ENCODE measurements around the gene GPR157.
A peak's percentile ranks its signal among the peaks of the same experiment; 100 is the strongest.
"Not testable (repeated sequence)": the region's sequence is repeated elsewhere in the genome, so short reads cannot be mapped to it uniquely, and the experiment has no call there.

The GPR157 gene

DNA sequence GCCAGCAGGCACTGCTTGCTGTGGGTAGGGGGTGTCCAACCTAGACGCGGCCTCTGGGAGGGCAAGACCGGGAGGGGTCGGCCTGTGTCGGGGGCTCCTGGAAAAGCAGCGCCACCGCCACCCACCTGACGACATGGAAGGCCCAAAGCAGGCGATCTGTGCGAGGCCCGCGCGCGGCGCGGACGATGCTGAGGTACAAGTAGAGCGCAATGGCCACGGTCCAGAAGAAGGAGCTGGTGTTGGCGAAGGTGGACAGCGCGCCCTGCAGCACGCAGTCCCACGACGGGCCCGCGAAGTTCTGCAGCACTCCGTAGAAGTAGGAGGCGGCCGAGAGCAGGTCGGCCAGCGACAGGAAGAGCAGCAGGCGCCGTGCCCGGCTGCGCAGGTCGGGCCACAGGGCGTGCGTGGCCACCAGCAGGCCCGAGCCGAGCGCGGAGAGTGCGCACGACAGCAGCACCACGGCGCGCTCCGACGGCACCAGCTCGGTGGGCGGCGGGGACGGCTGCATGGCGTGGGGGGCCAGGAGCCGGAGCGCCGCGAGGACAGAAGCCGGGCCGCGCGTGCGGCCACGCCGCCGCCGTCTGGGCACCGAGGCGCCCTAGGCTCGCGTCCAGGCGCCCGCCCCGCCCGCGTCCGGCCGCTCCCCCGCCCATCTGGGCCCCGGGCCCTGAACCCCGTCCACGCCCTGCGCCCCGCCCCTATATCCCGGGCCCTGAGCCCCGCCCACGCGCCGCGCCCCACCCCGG lies at the start of gene GPR157:
TSS of gene GPR157 (minus strand) at position 583 of the 746 bp plus-strand sequence. CDS start at position 508, 75 bp downstream.
- peak; percentile 88 for DNase-seq (ENCODE audit: low spot score)

DNA sequence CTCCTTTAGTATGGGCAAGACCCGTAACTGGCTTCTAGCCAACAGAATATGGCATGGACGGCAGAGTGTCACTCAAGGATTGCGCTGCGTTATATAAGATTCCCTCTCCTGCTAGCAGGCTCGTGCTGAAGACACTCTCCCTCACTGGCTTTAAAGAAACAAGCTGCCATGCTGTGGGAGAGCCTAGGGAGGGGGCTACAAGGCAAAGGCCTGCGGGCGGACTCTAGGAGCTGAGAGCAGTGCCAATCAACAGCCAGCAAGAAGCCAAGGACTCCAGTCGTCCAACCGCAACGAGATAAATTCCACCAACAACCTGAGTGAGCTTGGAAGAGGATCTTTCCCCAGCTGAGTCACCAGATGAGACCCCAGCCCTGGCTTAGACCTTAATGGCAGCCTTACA lies 45.9 kb upstream of the GPR157 start:
- DNase-seq (ENCODE audit: low spot score): no peak

GRCh38 chr1:9174243-9174642 lies 45.3 kb upstream of the GPR157 start:
- no peak for DNase-seq (ENCODE audit: low spot score)

GRCh38 chr1:9169601-9170137 lies 40.8 kb upstream of the GPR157 start:
- DNase-seq (ENCODE audit: low spot score): no peak

- no peak for DNase-seq (ENCODE audit: low spot score)
Observed at GRCh38 chr1:9167638-9168037, 38.7 kb upstream of the GPR157 start.

DNA sequence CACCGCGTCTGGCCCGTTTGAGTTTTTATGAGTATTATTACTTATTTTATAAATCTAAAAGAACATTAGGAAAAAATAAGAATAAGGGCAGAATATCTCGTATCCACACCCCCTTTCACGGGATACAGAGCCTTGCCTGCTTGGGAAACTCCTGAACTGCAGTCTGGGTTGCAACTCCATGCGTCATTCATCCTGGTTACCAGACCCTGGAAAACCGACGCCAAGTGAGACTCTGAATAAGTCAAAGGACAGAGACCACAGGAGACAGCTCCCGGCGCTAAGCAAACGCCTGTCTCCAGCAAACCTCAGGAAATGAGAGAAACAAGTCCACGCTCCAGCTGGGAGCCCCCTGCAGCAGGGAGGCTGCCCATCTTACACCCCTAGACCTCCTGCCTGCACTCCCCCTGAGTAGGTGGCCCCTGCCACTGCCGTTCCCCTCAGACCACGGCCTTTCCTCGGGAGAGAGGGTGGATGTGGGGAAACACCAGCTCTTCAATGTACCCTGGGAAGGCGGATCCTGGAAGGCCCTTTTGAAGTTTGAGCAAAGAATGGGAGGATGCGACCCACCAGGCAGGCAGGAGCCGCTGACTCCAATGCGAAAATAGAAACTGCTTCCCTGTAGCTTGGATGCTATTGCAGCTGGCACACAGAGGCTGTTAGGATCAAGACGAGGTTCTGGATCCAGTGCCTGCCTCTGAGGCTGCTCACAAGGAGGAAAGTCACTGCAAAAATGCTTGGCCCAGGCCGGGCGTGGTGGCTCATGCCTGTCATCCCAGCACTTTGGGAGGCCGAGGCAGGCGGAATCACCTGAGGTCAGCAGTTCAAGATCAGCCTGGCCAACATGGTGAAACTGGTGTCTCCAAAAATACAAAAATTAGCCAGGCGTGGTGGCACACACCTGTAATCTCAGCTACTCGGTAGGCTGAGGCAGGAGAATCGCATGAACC lies 37.7 kb upstream of the GPR157 start:
- DNase-seq (ENCODE audit: low spot score): no peak

- no peak for DNase-seq (ENCODE audit: low spot score)
Observed at GRCh38 chr1:9165396-9165795, 36.5 kb upstream of the GPR157 start.

GRCh38 chr1:9164919-9165318 lies 36.0 kb upstream of the GPR157 start:
- DNase-seq (ENCODE audit: low spot score): no peak

DNA sequence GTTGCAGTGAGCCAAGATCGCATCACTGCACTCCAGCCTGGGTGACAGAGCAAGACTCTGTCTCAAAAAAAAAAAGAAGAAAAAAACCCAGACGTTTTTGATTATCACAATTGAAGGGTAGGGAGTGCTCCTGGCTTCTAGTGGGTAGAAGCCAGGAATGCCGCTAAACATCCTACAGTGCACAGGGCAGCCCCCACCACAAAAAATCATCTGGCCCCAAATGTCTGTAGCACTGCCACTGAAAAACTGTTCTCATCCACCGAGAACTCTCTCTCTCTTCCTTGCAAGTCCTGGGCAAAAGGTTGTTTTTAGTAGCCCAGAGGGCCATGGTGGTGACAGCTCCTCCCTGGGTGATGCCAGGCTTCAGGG lies 35.6 kb upstream of the GPR157 start:
- no peak for DNase-seq (ENCODE audit: low spot score)

- DNase-seq (ENCODE audit: low spot score): no peak
Observed at GRCh38 chr1:9161963-9162362, 33.1 kb upstream of the GPR157 start.

DNA sequence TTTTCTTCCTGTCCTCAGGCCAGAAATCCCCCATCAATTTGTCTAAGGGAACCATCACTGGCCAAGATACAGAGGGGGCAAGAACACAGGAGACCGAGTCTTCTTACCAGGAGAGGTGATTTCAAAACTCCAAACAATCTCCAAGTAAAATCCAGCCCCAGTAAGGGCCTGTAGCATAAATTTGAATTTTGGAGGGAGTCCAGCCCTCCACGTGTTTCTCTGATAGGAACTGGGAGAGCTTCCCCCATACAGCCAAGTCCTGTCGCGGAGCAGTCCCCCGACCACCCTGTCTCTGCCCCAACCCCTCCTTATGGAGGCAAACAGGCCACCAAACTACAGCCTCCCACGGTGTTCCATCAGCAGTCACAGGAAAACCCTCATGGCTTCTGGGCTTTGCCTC lies 32.4 kb upstream of the GPR157 start:
- DNase-seq (ENCODE audit: low spot score): no peak

DNA sequence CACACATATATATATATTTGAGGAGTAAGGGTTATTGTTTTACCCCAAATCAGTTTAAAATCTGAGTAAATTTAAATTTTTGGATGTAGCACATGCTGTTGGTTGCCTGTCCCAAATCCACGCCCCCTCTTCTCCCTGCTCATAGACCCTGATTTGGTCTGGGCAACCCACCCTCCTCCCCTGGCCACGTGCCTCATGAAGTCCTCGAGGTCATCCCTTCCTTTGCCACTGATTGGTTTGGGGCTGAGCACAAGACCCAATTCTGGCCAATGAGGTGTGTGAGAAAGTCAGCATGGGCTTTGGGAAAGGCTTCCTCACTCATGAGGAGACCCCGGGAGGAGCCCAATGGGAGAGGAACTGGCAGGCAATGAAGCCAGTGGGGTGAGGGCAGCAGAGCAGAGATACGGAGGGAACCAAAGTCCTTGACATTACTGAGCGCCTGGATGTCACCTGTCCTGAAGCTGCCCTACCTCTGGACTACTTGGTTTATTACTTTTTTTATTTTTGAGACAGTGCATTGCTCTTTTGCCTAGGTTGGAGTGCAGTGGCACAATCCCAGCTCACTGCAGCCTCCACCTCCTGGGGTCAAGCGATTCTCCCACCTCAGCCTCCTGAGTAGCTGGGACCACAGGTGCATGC lies 31.3 kb upstream of the GPR157 start:
- no peak for DNase-seq (ENCODE audit: low spot score)

DNA sequence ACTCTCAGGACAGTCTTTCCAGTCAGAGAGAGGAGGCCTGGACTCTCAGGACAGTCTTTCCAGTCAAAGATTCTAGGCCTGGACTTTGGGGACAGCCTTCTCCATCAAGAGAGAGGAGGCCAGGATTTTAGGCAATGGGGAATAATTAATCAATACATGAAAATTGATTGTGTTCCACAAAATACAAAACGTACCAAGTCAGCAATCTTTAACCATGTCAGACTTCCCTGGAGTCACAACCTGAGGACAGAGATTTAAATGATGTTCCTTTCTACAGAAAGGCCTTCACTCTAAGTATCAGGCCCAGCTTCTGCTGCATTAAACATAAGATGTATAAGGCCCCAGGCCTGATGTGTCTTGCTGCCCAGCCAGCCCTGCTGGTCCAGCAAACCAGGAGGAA lies 27.0 kb upstream of the GPR157 start:
- DNase-seq (ENCODE audit: low spot score): no peak

GRCh38 chr1:9155405-9155804 lies 26.5 kb upstream of the GPR157 start:
- DNase-seq (ENCODE audit: low spot score): not testable (repeated sequence)

DNA sequence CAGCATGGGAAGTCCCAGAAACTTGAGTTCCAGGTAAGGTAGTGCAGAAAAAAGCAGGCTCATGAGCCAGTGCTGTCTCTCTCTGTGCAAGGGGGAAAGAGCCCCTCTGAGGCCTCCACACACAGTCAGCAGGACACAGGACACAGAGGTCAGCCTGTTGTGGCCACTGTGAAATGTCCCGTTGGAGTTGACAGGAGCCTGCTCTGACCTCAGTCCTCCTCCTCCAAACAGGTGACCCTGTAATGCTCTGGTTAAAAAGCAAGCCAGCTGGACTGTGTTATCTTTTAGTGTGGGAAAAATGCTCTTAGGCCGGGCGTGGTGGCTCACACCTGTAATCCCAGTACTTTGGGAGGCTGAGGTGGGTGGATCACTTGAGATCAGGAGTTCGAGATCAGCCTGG lies 24.2 kb upstream of the GPR157 start:
- DNase-seq (ENCODE audit: low spot score): no peak

DNA sequence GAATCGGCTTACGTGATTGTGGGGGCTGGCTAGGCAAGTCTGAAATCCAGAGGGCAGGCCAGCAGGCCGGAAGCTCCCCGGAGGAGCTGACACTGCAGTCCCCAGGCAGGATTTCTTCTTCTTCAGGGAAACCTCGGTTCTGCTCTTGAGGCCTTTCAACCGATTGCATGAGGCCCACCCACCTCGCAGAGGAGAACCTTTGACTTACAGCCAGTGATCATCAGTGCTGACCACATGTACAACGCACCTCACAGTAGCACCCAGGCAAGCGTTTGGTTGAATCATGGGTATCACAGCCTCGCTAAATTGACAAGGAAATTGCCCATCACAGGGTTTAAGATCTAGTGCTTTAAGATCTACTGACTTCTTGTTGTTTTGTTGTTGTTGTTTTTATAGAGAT lies 23.6 kb upstream of the GPR157 start:
- no peak for DNase-seq (ENCODE audit: low spot score)

- DNase-seq (ENCODE audit: low spot score): no peak
Observed at GRCh38 chr1:9151328-9151860, 22.5 kb upstream of the GPR157 start.

DNA sequence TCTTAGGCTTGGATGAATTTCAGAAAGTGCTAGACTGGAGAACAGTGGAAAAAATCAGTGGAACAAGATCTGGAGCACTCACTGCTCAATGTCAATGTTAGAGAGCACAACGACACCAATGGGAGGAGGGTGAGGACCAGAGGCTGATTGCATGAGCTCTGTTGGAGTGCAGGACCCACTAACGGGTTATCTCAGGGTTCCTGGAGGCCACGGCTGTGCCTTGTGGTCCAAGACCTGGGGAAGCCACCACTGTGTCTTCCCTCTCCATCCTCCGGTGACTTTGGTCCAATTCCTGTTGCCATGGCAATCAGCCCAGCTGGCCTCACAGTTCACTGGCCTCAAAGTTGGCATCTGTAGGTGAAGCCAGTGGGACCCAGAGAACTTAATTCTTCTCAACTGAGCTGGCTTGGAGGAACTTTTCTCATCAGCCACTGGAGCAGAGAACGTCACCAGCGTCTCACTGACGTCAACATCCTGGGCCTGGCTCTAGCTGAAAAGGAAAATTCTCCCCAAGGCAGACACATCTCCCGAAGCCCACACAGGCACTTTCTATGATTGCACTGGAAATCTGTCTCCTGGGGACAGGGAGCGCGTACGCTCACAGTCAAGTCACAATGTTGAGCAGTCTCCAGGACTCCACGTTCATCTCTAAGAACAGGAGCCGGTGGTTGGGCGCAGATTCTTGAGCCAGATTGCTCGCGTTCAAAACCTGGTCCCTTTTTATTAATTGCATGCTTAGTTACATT lies 21.9 kb upstream of the GPR157 start:
- no peak for DNase-seq (ENCODE audit: low spot score)

DNA sequence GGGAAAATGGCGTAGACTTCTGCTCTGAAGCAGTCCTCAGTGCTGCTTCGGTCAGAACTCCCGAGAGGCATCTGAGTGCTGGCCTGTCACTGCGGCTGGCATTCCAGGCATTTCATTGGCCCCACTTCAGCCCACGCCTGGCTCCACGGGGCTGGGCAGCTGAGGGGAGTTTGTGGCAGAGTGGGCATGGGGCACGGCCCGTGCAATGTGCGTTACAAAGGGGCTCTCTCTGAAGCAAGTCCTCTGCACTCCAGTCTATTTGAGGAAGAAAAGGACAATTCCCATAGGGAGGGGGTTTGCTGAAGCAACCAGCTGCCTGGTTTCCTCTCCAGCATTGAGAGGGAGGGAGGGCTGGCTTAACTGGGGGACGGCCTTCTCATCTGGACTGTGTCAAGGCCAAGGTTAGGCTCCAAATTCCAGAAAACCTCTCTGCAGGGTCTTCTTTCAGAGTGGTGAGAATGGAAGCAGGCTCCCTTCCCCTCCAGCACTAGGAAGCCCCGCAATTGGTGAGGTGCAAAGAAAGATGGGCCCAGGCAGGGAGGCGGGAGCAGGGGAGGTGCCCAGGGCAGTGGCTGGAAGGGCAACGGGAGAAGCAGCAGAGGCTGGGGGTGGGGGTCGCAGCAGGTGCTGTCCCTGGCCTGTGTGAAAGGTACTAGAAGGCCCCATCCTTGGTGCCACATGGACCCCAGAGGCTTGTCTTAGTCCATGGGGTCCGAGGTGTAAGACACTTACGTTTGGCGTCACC lies 21.1 kb upstream of the GPR157 start:
- no peak for DNase-seq (ENCODE audit: low spot score)

GRCh38 chr1:9149151-9149550 lies 20.2 kb upstream of the GPR157 start:
- no peak for DNase-seq (ENCODE audit: low spot score)

- DNase-seq (ENCODE audit: low spot score): no peak
Observed at GRCh38 chr1:9146156-9146555, 17.3 kb upstream of the GPR157 start.

Data from CD4-positive, alpha-beta T cell treated with Interleukin-6 at 100 ng/mL for 8 hours (primary cell).